ENCODE results near the gene RXRG.

Gene RXRG

DNA sequence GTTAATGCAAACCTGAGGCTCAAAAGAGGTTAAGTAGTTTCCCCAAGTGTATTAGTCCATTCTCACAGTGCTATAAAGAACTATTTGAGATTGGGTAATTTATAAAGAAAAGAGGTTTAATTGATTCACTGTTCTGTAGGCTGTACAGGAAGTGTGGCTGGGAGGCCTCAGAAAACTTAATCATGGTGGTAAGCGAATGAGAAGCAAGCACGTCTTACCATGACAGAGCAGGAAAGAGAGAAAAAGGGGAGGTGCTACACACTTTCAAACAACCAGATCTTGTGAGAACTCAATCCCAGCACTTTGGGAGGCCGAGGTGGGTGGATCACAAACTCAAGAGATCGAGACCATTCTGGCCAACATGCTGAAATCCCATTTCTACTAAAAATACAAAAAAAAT is 38.5 kb upstream of the RXRG start:
- no peak overlapping the region for H3K4me3 ChIP-seq (ENCODE audit: insufficient read length, low read depth)
- no peaks in the 10 kb centered on the region for H3K9me3 ChIP-seq (ENCODE audit: insufficient read depth, low read length)
- H3K4me1 ChIP-seq (ENCODE audit: insufficient read depth, insufficient read length) = no peaks in the 10 kb centered on the region
- H3K9ac ChIP-seq (ENCODE audit: insufficient read length, low read depth) = no peak overlapping the region
- H3K36me3 ChIP-seq (ENCODE audit: insufficient read depth, insufficient read length, low read length) = no peaks in the 10 kb centered on the region
- H3K27me3 ChIP-seq (ENCODE audit: insufficient read depth, insufficient read length) = peaks cover 5% of the 10 kb centered on the region
- TF ChIP-seq YY1 (IDR thresholded peaks at IDR 0.05; ENCODE audit: insufficient read depth, insufficient read length) (no peak), ZNF274 (IDR thresholded peaks at IDR 0.05; ENCODE audit: low read depth, low read length) (no peak), SUZ12 (IDR thresholded peaks at IDR 0.05; ENCODE audit: extremely low read depth, insufficient read depth, insufficient read length) (no peak)
- no peak for DNase-seq (ENCODE audit: low read depth, low spot score)

DNA sequence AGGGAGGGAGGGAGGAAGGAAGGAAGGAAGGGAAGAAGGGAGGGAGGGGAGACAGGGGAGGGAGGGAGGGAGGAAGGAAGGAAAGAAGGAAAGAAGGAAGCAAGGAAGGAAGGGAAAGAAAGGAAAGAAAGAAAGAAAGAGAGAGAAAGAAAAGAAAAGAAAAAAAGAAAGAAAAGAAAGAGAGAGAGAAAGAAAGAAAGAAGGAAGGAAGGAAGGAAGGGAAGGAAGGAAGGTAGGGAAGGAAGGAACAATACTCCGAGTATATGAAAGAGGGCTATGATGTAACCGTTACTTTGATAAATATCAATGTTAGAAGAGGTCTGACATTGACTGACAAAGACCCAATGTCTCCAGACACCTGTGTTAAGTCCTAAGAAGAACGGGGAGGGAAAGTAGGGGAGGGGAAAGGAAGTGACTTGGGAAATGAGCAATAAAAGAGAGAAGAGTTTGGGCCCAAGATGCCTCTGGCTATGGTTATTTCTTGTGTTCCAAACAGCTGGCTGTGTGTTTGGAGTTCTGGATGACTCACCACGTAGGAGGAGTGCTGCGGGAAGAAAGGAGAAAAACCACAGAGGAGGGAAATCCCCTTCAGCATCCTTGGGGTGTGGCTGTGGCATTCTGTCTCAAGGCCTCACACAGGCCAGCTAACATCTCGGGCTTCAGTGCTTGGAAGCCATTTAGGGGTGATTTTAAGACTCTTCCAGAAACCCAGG is 37.0 kb upstream of the RXRG start:
- H3K4me1 ChIP-seq (ENCODE audit: insufficient read depth, insufficient read length) = no peaks in the 10 kb centered on the region
- DNase-seq (ENCODE audit: low read depth, low spot score) = no peak
- TF ChIP-seq YY1 (IDR thresholded peaks at IDR 0.05; ENCODE audit: insufficient read depth, insufficient read length) (no peak), ZNF274 (IDR thresholded peaks at IDR 0.05; ENCODE audit: low read depth, low read length) (no peak), SUZ12 (IDR thresholded peaks at IDR 0.05; ENCODE audit: extremely low read depth, insufficient read depth, insufficient read length) (no peak)
- H3K36me3 ChIP-seq (ENCODE audit: insufficient read depth, insufficient read length, low read length) = no peaks in the 10 kb centered on the region
- H3K27me3 ChIP-seq (ENCODE audit: insufficient read depth, insufficient read length) = peaks cover 5% of the 10 kb centered on the region
- H3K9ac ChIP-seq (ENCODE audit: insufficient read length, low read depth) = no peak overlapping the region
- H3K4me3 ChIP-seq (ENCODE audit: insufficient read length, low read depth) = no peak overlapping the region
- H3K9me3 ChIP-seq (ENCODE audit: insufficient read depth, low read length) = no peaks in the 10 kb centered on the region

DNA sequence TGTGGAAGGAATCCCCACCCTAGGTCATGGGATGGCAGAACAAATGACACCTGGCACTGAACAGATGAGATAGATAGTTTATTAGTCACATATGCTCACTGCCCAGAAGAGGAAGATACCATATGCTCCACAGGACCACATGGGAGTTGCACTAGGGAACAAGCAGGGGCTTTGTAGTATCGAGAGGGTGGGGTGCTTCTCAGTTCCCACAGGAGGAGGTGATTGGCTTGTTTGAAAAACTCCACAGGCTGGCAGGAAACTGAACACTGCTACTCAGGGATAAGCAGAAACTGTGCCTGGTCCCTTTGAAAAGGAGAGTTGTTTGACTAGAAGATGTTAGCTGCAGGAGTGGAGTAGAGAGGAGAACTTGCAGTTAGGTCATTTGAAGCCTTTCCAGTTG is 31.9 kb upstream of the RXRG start:
- H3K9me3 ChIP-seq (ENCODE audit: insufficient read depth, low read length) = no peaks in the 10 kb centered on the region
- no peak for DNase-seq (ENCODE audit: low read depth, low spot score)
- H3K9ac ChIP-seq (ENCODE audit: insufficient read length, low read depth) = no peak overlapping the region

DNA sequence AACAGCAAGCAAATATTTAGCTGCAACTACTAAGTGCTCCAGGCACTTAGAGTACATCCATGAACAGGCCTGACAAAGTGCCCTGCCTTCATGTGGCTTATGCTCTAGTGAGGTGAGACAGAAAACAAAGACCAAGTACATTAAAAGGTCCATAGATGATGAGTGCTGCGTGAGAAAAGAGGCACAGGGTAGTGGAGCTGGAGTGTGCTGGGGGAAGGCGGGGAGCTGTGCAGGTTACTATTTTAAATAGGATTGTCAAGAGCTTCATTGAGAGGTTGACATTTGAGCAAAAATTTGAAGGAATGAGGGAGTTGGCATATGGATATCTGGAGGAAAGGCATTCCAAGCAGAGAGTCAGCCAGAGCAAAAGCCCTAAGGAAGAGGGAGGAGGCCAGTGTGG is 29.3 kb upstream of the RXRG start:
- no peak for TF ChIP-seq SUZ12 (IDR thresholded peaks at IDR 0.05; ENCODE audit: extremely low read depth, insufficient read depth, insufficient read length)
- TF ChIP-seq YY1 (IDR thresholded peaks at IDR 0.05; ENCODE audit: insufficient read depth, insufficient read length) = no peak
- TF ChIP-seq ZNF274 (IDR thresholded peaks at IDR 0.05; ENCODE audit: low read depth, low read length) = no peak
- Histone ChIP-seq H3K36me3 (ENCODE audit: insufficient read depth, insufficient read length, low read length) (no peaks in the 10 kb centered on the region), H3K4me3 (ENCODE audit: insufficient read length, low read depth) (no peak overlapping the region), H3K27me3 (ENCODE audit: insufficient read depth, insufficient read length) (no peaks in the 10 kb centered on the region), H3K9me3 (ENCODE audit: insufficient read depth, low read length) (no peaks in the 10 kb centered on the region), H3K4me1 (ENCODE audit: insufficient read depth, insufficient read length) (no peaks in the 10 kb centered on the region), H3K9ac (ENCODE audit: insufficient read length, low read depth) (no peak overlapping the region)
- no peak for DNase-seq (ENCODE audit: low read depth, low spot score)

More for the DNA sequence above, 31.9 kb upstream of the RXRG start:
- TF ChIP-seq YY1 (IDR thresholded peaks at IDR 0.05; ENCODE audit: insufficient read depth, insufficient read length) (no peak), ZNF274 (IDR thresholded peaks at IDR 0.05; ENCODE audit: low read depth, low read length) (no peak), SUZ12 (IDR thresholded peaks at IDR 0.05; ENCODE audit: extremely low read depth, insufficient read depth, insufficient read length) (no peak)
- Histone ChIP-seq H3K4me3 (ENCODE audit: insufficient read length, low read depth) (no peak overlapping the region), H3K36me3 (ENCODE audit: insufficient read depth, insufficient read length, low read length) (no peaks in the 10 kb centered on the region), H3K27me3 (ENCODE audit: insufficient read depth, insufficient read length) (no peaks in the 10 kb centered on the region), H3K4me1 (ENCODE audit: insufficient read depth, insufficient read length) (no peaks in the 10 kb centered on the region)

DNA sequence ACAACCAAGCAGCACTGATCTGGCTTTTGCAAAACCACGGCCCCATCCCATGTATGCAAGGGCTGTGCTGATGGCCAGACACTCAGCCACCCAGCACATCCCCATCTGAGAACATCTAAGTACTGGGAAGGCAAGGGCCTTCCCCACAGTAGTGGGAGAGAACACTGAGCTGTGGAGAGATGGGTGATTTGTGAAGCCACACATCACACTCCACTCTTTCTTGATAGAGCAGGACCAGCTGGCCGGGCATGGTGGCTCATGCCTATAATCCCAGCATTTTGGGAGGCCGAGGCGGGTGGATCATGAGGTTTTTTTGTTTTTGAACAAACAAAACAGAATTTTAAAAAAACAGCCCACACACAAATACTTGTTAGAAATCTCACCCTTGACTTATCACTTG is 28.2 kb upstream of the RXRG start:
- Histone ChIP-seq H3K9ac (ENCODE audit: insufficient read length, low read depth) (no peak overlapping the region), H3K36me3 (ENCODE audit: insufficient read depth, insufficient read length, low read length) (no peaks in the 10 kb centered on the region), H3K9me3 (ENCODE audit: insufficient read depth, low read length) (no peaks in the 10 kb centered on the region), H3K27me3 (ENCODE audit: insufficient read depth, insufficient read length) (no peaks in the 10 kb centered on the region), H3K4me1 (ENCODE audit: insufficient read depth, insufficient read length) (no peaks in the 10 kb centered on the region), H3K4me3 (ENCODE audit: insufficient read length, low read depth) (no peak overlapping the region)
- no peak for DNase-seq (ENCODE audit: low read depth, low spot score)
- no peak for TF ChIP-seq YY1 (IDR thresholded peaks at IDR 0.05; ENCODE audit: insufficient read depth, insufficient read length)
- TF ChIP-seq ZNF274 (IDR thresholded peaks at IDR 0.05; ENCODE audit: low read depth, low read length) = no peak
- TF ChIP-seq SUZ12 (IDR thresholded peaks at IDR 0.05; ENCODE audit: extremely low read depth, insufficient read depth, insufficient read length) = no peak

DNA sequence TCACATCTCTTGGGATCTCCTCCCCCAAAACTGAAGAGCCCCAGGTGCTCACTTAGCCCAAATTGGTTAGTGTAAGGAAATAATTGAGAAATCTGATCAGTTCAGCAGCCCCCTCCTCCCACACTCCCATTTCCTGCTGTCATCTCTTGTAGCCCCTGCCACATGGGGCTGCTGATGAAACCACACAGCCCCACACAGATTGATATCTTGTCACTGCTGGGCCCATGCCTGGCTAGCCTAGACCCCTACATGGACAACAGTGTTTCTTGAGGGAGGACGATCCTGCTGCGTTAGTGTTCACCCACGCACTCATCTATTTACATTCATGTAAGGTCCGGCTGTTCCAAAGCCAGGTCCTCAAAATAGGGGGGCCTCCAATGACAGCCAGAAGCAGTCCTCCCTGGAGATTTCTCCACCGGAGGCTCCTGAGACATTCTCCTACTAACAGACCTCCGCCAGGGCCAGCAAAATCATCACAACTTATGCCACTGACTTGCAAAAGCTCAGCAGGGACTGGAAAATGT is 23.9 kb upstream of the RXRG start:
- H3K27me3 ChIP-seq (ENCODE audit: insufficient read depth, insufficient read length) = no peaks in the 10 kb centered on the region
- TF ChIP-seq SUZ12 (IDR thresholded peaks at IDR 0.05; ENCODE audit: extremely low read depth, insufficient read depth, insufficient read length) (no peak), ZNF274 (IDR thresholded peaks at IDR 0.05; ENCODE audit: low read depth, low read length) (no peak), YY1 (IDR thresholded peaks at IDR 0.05; ENCODE audit: insufficient read depth, insufficient read length) (no peak)
- DNase-seq (ENCODE audit: low read depth, low spot score) = no peak

DNA sequence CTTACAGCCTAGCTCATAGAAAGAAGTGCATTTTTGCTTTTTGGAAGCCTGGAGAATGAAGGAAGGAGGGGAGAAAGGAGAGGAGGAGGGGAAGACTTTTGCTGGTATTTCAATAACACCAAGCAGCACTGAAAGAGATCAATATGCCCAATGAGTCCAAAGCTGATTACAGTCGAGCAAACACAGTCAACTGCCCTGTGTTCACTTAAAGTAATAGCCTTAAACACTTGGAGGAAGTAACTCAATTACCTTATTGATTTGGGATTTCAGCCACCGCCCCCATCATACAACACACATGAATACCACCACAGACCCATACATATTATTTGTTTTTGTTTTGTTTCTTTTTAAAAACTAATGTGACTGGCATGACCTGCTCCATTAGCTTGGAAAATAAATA is 23.3 kb upstream of the RXRG start:
- H3K4me3 ChIP-seq (ENCODE audit: insufficient read length, low read depth) = no peak overlapping the region
- H3K36me3 ChIP-seq (ENCODE audit: insufficient read depth, insufficient read length, low read length) = no peaks in the 10 kb centered on the region
- no peaks in the 10 kb centered on the region for H3K9me3 ChIP-seq (ENCODE audit: insufficient read depth, low read length)
- no peak overlapping the region for H3K9ac ChIP-seq (ENCODE audit: insufficient read length, low read depth)
- TF ChIP-seq SUZ12 (IDR thresholded peaks at IDR 0.05; ENCODE audit: extremely low read depth, insufficient read depth, insufficient read length) (no peak), ZNF274 (IDR thresholded peaks at IDR 0.05; ENCODE audit: low read depth, low read length) (no peak), YY1 (IDR thresholded peaks at IDR 0.05; ENCODE audit: insufficient read depth, insufficient read length) (no peak)
- no peak for DNase-seq (ENCODE audit: low read depth, low spot score)
- peaks cover 5% of the 10 kb centered on the region for H3K4me1 ChIP-seq (ENCODE audit: insufficient read depth, insufficient read length)
- H3K27me3 ChIP-seq (ENCODE audit: insufficient read depth, insufficient read length) = no peaks in the 10 kb centered on the region

More for the DNA sequence above, 23.9 kb upstream of the RXRG start:
- peaks cover 5% of the 10 kb centered on the region for H3K4me1 ChIP-seq (ENCODE audit: insufficient read depth, insufficient read length)
- no peaks in the 10 kb centered on the region for H3K36me3 ChIP-seq (ENCODE audit: insufficient read depth, insufficient read length, low read length)
- H3K4me3 ChIP-seq (ENCODE audit: insufficient read length, low read depth) = no peak overlapping the region
- no peak overlapping the region for H3K9ac ChIP-seq (ENCODE audit: insufficient read length, low read depth)
- H3K9me3 ChIP-seq (ENCODE audit: insufficient read depth, low read length) = no peaks in the 10 kb centered on the region
